IPS-20b (cell line): ENCODE data around the gene GSTA2.
"Not testable (repeated sequence)": the region's sequence is repeated elsewhere in the genome, so short reads cannot be mapped to it uniquely, and the experiment has no call there.

Experiments used
- H3K27ac ChIP-seq: one replicate; pipeline ENCODE4 v1.5.1; 2013; ENCODE audit warnings: low read length
- H3K27me3 ChIP-seq: 2 replicates; pipeline ENCODE4 v1.6.1; 2013; ENCODE audit warnings: mild to moderate bottlenecking, low read length, inconsistent platforms; ENCODE audit not compliant: insufficient read depth
- H3K36me3 ChIP-seq: 2 replicates; pipeline ENCODE4 v1.6.1; 2013; ENCODE audit warnings: low read depth, mild to moderate bottlenecking, inconsistent platforms, low read length, moderate library complexity; ENCODE audit not compliant: insufficient read depth
- H3K4me1 ChIP-seq: 2 replicates; pipeline ENCODE4 v1.6.1; 2013; ENCODE audit warnings: mild to moderate bottlenecking, control low read depth, inconsistent platforms, low read length, moderate library complexity; ENCODE audit not compliant: insufficient read depth
- H3K4me3 ChIP-seq: 2 replicates; pipeline ENCODE4 v1.5.1; 2013; ENCODE audit warnings: mild to moderate bottlenecking, low read length, inconsistent platforms
- H3K9ac ChIP-seq: 2 replicates; pipeline ENCODE4 v1.6.1; 2013; ENCODE audit warnings: low read depth, mild to moderate bottlenecking, inconsistent platforms, low read length, moderate library complexity
- H3K9me3 ChIP-seq: 2 replicates; pipeline ENCODE4 v1.6.1; 2013; ENCODE audit warnings: mild to moderate bottlenecking, low read depth, low read length, inconsistent platforms; ENCODE audit not compliant: insufficient read depth

GSTA2 gene

DNA sequence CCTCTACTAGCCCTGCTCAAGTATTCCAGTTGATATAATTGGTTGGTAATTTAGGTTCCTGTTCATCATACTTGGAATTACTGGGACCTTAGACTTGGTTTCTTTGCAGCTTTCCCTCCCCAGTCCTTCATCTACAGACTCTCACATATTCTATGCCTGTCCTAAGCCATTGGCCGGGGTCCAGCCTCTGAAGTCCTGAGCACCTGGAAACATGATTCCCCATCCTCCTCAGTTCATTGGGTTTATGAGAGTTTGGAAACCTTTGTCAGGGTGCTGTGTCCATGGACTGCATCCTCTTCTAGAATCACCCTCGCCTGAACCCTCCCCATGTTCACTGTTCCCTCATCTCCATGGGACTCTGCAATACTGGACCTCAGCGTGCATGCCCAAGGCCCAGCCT, 8.8 kb downstream of the GSTA2 start:
- no peak overlapping the region for H3K9ac ChIP-seq
- H3K9me3 ChIP-seq = peaks cover 5% of the 10 kb centered on the region; the same call in 1 of the 2 replicates
- no peaks in the 10 kb centered on the region for H3K36me3 ChIP-seq
- H3K4me1 ChIP-seq = no peaks in the 10 kb centered on the region; the same call in 1 of the 2 replicates
- no peaks in the 10 kb centered on the region for H3K27me3 ChIP-seq
- no peak overlapping the region for H3K4me3 ChIP-seq
- no peak overlapping the region for H3K27ac ChIP-seq

GRCh38 chr6:52753137-52753536, 10.1 kb downstream of the GSTA2 start:
- H3K36me3 ChIP-seq, H3K27ac ChIP-seq: not testable (repeated sequence)

GRCh38 chr6:52752310-52752709, 11.0 kb downstream of the GSTA2 start:
- Histone ChIP-seq H3K9me3 (peaks cover 5% of the 10 kb centered on the region; the same call in 1 of the 2 replicates), H3K9ac (no peak overlapping the region), H3K27ac (no peak overlapping the region), H3K4me1 (no peaks in the 10 kb centered on the region; the same call in 1 of the 2 replicates), H3K36me3 (no peaks in the 10 kb centered on the region), H3K27me3 (no peaks in the 10 kb centered on the region), H3K4me3 (no peak overlapping the region)

More at GRCh38 chr6:52753137-52753536, 10.1 kb downstream of the GSTA2 start:
- not testable (repeated sequence) for H3K9ac ChIP-seq, H3K4me1 ChIP-seq, H3K27me3 ChIP-seq, H3K9me3 ChIP-seq, H3K4me3 ChIP-seq

GRCh38 chr6:52749556-52750152, 13.6 kb downstream of the GSTA2 start:
- no peak overlapping the region for H3K27ac ChIP-seq

DNA sequence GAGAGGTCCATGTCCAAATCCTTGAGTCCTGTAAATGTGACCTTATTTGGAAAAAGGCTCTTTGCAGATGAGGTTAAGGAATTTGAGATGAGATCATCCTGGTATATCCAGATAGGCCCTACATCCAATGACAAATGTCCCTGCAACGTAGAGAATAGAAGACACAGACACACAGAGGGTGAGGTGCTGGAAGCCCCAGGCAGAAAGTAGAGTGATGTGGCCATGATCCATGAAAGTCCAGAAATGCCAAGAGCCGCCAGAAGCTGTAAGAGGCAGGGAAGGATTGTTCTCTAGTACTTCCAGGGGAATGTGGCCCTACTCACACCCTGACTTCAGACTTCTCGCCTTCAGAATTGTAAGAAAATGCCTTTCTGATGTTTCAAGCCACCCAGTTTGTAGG, 16.0 kb downstream of the GSTA2 start:
- H3K36me3 ChIP-seq, H3K9ac ChIP-seq, H3K4me3 ChIP-seq, H3K4me1 ChIP-seq, H3K27me3 ChIP-seq, H3K27ac ChIP-seq, H3K9me3 ChIP-seq: not testable (repeated sequence)

More at GRCh38 chr6:52749556-52750152, 13.6 kb downstream of the GSTA2 start:
- no peak overlapping the region for H3K9ac ChIP-seq
- H3K36me3 ChIP-seq = no peaks in the 10 kb centered on the region
- H3K4me1 ChIP-seq = no peaks in the 10 kb centered on the region; the same call in 1 of the 2 replicates
- no peak overlapping the region for H3K4me3 ChIP-seq
- H3K27me3 ChIP-seq = no peaks in the 10 kb centered on the region
- peaks cover 5% of the 10 kb centered on the region; the same call in 1 of the 2 replicates for H3K9me3 ChIP-seq

GRCh38 chr6:52746213-52746612, 17.1 kb downstream of the GSTA2 start:
- peaks cover 5% of the 10 kb centered on the region; the same call in 1 of the 2 replicates for H3K9me3 ChIP-seq
- no peaks in the 10 kb centered on the region for H3K27me3 ChIP-seq
- no peak overlapping the region for H3K27ac ChIP-seq
- no peaks in the 10 kb centered on the region for H3K36me3 ChIP-seq
- no peak overlapping the region for H3K4me3 ChIP-seq
- H3K9ac ChIP-seq = no peak overlapping the region
- H3K4me1 ChIP-seq = no peaks in the 10 kb centered on the region; the same call in 1 of the 2 replicates

DNA sequence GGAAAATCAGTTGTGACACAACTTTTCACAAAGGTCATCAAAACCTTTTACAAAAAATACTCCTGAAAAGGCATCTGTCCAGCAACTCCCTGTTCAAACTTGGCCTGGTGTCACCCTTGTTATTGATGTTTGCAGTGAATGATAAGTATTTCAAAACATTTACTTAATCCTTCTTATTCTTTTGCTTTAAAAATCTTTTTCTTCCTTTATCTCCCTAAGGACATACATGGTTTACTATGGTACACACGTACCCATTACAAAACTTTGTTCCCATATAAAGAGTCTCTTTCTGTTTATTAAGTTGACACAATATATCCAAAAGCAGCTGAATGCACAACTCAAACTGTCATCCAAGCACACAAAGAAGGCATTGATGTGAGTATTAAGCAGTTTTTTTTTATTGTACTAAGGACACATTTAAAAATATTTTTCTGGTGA, 17.5 kb downstream of the GSTA2 start:
- Histone ChIP-seq H3K9me3 (peaks cover 2% of the 10 kb centered on the region; the same call in 1 of the 2 replicates), H3K9ac (no peak overlapping the region), H3K27ac (no peak overlapping the region), H3K4me1 (no peaks in the 10 kb centered on the region; the same call in 1 of the 2 replicates), H3K4me3 (no peak overlapping the region), H3K36me3 (no peaks in the 10 kb centered on the region), H3K27me3 (no peaks in the 10 kb centered on the region)

- Histone ChIP-seq H3K9ac (no peak overlapping the region), H3K27me3 (no peaks in the 10 kb centered on the region), H3K27ac (no peak overlapping the region), H3K4me1 (no peaks in the 10 kb centered on the region; the same call in 1 of the 2 replicates), H3K36me3 (no peaks in the 10 kb centered on the region), H3K4me3 (no peak overlapping the region), H3K9me3 (no peaks in the 10 kb centered on the region)
These were observed 21.4 kb downstream of the GSTA2 start for GRCh38 chr6:52741872-52742271.

DNA sequence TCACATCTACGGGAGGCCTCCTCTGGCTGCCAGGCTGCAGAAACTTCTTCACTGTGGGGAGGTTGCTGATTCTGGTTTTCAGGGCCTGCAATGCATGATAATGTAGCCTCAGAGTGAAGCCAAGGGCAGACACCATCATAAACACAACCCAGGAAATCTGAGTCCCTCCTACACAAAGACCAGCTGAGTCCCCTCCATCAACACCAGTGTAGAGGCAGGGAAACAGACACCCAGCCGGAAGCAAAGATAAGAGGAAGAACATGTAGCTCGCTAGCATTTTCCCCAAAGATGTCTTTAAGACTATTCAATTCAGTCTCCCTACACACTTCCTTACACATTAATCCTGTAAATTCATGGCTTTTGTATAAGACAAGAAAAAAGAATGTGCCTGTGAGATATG, 23.6 kb downstream of the GSTA2 start:
- no peaks in the 10 kb centered on the region for H3K27me3 ChIP-seq
- H3K4me3 ChIP-seq = no peak overlapping the region
- H3K9ac ChIP-seq = no peak overlapping the region
- H3K9me3 ChIP-seq = no peaks in the 10 kb centered on the region
- H3K4me1 ChIP-seq = peaks cover 14% of the 10 kb centered on the region
- H3K27ac ChIP-seq = no peak overlapping the region
- H3K36me3 ChIP-seq = no peaks in the 10 kb centered on the region

DNA sequence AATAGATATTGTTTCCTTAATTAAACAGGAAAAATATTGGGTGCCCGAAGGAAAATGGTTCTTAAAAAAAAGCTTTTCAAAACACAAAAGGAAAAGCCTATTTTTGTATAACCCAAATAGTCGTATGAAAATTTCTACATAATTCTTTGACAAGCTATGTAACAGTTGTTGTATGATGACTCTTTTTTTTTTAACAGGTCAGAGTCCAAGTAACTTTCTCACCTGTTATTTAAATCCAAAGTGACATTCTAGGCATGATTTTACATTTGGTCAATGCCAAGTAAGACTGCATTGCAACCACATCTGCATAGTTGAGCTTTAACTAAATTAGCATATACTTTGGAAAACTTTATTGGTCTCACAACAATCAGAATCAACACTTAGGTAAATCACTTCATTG, 24.1 kb downstream of the GSTA2 start:
- H3K27me3 ChIP-seq = no peaks in the 10 kb centered on the region
- H3K4me3 ChIP-seq = no peak overlapping the region
- peaks cover 14% of the 10 kb centered on the region for H3K4me1 ChIP-seq
- H3K9me3 ChIP-seq = no peaks in the 10 kb centered on the region
- H3K27ac ChIP-seq = no peak overlapping the region
- no peak overlapping the region for H3K9ac ChIP-seq
- no peaks in the 10 kb centered on the region for H3K36me3 ChIP-seq

GRCh38 chr6:52736145-52736544, 27.1 kb downstream of the GSTA2 start:
- H3K27me3 ChIP-seq = no peaks in the 10 kb centered on the region
- H3K9me3 ChIP-seq = no peaks in the 10 kb centered on the region
- H3K4me3 ChIP-seq = peak overlapping the region; percentile 41
- H3K9ac ChIP-seq = no peak overlapping the region
- no peaks in the 10 kb centered on the region for H3K36me3 ChIP-seq
- H3K4me1 ChIP-seq = peaks cover 22% of the 10 kb centered on the region
- no peak overlapping the region for H3K27ac ChIP-seq

DNA sequence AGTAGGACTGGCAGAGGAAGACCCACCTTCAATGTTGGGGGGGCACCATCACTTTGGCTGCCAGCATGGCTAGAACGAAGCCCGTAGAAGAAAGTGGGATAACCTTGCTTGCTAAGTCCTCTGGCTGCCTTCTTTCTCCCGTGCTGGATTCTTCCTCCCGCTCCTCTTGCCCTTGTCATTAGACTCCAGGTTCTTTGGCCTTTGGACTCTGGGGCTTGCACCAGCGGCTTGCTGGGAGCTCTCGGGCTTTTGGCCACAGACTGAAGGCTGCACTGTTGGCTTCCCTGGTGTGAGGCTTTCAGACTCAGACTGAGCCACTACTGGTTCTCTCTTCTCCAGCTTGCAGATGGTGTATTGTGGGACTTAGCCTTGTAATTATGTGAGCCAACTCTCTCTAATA, 28.2 kb downstream of the GSTA2 start:
- H3K9me3 ChIP-seq = no peaks in the 10 kb centered on the region
- no peak overlapping the region for H3K4me3 ChIP-seq
- H3K27me3 ChIP-seq = no peaks in the 10 kb centered on the region
- no peak overlapping the region for H3K27ac ChIP-seq
- H3K4me1 ChIP-seq = peaks cover 22% of the 10 kb centered on the region
- no peaks in the 10 kb centered on the region for H3K36me3 ChIP-seq
- H3K9ac ChIP-seq = no peak overlapping the region
